ENCODE data around the gene SMAD5. TPM values are rescaled to one million over a fixed set of nuclear protein-coding genes. Genes with fewer than 3 reads are reported as not detected.

Gene SMAD5
- total RNA-seq, 1 donor from 2014 or later: 48.5 TPM

DNA sequence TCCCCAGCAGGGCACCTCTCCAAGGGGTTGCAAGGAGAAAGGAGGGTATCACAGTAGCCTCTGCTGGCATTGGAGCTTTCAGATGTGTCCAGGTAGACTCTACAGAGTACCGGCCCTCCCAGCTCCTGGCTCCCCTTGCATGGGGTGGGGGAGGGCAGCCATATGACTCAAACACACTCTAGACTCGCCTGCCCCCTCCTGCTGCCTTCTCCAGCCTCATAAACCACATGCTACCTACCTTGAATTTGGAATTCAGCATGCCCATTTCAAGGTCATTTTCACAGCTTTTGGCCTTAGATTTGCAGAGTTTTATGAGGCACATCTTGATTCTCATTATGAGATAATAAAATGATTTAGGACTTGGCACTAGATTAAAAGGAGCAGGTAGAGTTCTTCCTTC lies 93.2 kb downstream of the SMAD5 start:
- H3K36me3 ChIP-seq (ENCODE audit: control insufficient read depth in 3 of 3, insufficient read depth in 3 of 3, low read length in 3 of 3): no peaks in the 10 kb centered on the region
- no peaks in the 10 kb centered on the region for H3K4me1 ChIP-seq (ENCODE audit: control insufficient read depth in 3 of 3, insufficient read depth in 3 of 3, low read length in 3 of 3)
- peaks cover 6 to 14% (median 7%) of the 10 kb centered on the region in 3 donors for H3K27me3 ChIP-seq (ENCODE audit: control insufficient read depth in 3 of 3, insufficient read depth in 3 of 3, low read length in 3 of 3)
- no peak overlapping the region for H3K4me3 ChIP-seq (ENCODE audit: low read length in 3 of 3)
- H3K9me3 ChIP-seq (ENCODE audit: control insufficient read depth in 3 of 3, low read length in 3 of 3): peaks cover 0 to 2% (median 0%) of the 10 kb centered on the region in 3 donors
- H3K9ac ChIP-seq (ENCODE audit: low read depth in 1 of 3, low read length in 3 of 3): no peak overlapping the region
- H3K27ac ChIP-seq (ENCODE audit: low read depth, low read length): no peak overlapping the region

DNA sequence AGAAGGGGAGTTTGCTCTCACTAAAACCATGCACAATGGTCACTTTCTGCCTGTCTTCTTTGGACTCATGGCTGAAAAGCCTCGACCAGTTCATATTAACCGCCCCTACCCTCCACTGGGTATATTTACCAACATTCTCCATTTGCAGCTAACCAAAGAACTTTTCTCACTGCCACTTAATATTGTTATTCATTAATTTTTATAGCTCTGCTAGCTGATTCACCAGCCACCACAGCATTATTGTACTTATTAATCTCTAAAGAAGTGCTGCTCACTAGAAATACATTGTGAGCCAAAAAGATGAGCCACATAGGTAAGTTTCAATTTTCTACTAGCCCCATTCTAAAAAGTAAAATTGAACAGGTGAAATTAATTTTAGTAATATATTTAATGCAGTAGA lies 93.8 kb downstream of the SMAD5 start:
- no peaks in the 10 kb centered on the region for H3K4me1 ChIP-seq (ENCODE audit: control insufficient read depth in 3 of 3, insufficient read depth in 3 of 3, low read length in 3 of 3)
- no peak overlapping the region for H3K27ac ChIP-seq (ENCODE audit: low read depth, low read length)
- peaks cover 0 to 2% (median 0%) of the 10 kb centered on the region in 3 donors for H3K9me3 ChIP-seq (ENCODE audit: control insufficient read depth in 3 of 3, low read length in 3 of 3)
- H3K36me3 ChIP-seq (ENCODE audit: control insufficient read depth in 3 of 3, insufficient read depth in 3 of 3, low read length in 3 of 3): no peaks in the 10 kb centered on the region
- H3K27me3 ChIP-seq (ENCODE audit: control insufficient read depth in 3 of 3, insufficient read depth in 3 of 3, low read length in 3 of 3): peaks cover 6 to 14% (median 7%) of the 10 kb centered on the region in 3 donors
- H3K9ac ChIP-seq (ENCODE audit: low read depth in 1 of 3, low read length in 3 of 3): no peak overlapping the region
- no peak overlapping the region for H3K4me3 ChIP-seq (ENCODE audit: low read length in 3 of 3)

DNA sequence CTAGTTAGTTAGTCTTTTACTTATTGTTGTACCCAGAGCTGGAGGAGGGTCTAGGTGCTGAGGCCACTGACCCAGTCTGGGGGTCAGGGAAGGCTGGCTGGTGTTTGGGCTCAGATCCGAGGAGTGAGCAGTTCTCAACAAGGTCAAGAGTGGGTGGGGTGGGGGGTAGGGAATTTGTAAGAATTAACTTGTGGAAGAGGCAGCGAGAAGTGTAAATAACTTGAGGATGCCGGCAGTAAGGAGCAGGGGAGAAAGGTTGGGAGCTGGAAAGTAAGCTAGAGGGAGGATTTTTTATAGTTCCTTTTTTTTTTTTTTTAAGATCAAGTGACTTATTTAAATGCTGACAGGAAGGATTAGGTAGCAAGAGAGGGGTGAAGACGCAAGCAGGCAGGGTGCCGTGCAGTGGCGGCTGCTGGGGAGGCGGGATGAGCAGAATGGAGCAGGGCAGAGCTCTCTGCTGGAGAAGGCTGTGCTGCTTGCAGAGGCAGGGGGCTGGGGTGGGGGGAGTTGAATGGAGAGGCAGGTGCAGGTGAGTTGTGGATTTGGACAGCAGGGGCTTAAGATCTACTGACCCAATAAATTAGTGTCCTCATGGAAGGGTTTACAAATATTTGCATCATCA lies 95.6 kb downstream of the SMAD5 start:
- no peaks in the 10 kb centered on the region for H3K4me1 ChIP-seq (ENCODE audit: control insufficient read depth in 3 of 3, insufficient read depth in 3 of 3, low read length in 3 of 3)
- no peak overlapping the region for H3K9ac ChIP-seq (ENCODE audit: low read depth in 1 of 3, low read length in 3 of 3)
- H3K27ac ChIP-seq (ENCODE audit: low read depth, low read length): no peak overlapping the region
- no peak overlapping the region for H3K4me3 ChIP-seq (ENCODE audit: low read length in 3 of 3)
- H3K36me3 ChIP-seq (ENCODE audit: control insufficient read depth in 3 of 3, insufficient read depth in 3 of 3, low read length in 3 of 3): no peaks in the 10 kb centered on the region
- no peaks in the 10 kb centered on the region for H3K9me3 ChIP-seq (ENCODE audit: control insufficient read depth in 3 of 3, low read length in 3 of 3)
- H3K27me3 ChIP-seq (ENCODE audit: control insufficient read depth in 3 of 3, insufficient read depth in 3 of 3, low read length in 3 of 3): peaks cover 6 to 14% (median 7%) of the 10 kb centered on the region in 3 donors

DNA sequence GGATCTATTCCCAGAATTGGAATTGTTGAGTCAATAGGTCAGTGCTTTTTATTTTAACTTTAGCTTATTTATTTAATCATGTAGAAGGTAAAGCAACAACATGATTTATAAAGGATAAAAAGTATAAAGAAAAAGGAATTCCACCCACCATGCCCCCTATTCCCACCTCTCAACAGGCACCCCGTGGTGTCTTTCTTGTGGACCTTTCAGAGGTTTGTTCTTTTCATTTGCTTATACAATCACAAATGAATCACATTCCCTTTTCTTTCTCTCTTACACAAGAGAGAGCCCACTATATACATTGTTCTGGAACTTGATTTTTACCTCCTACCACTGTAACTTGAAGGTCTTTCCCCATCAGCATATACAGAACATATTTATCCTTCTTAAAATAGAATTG lies 97.5 kb downstream of the SMAD5 start:
- no peaks in the 10 kb centered on the region for H3K36me3 ChIP-seq (ENCODE audit: control insufficient read depth in 3 of 3, insufficient read depth in 3 of 3, low read length in 3 of 3)
- H3K27me3 ChIP-seq (ENCODE audit: control insufficient read depth in 3 of 3, insufficient read depth in 3 of 3, low read length in 3 of 3): peaks cover 3 to 10% (median 7%) of the 10 kb centered on the region in 3 donors
- no peaks in the 10 kb centered on the region for H3K4me1 ChIP-seq (ENCODE audit: control insufficient read depth in 3 of 3, insufficient read depth in 3 of 3, low read length in 3 of 3)

DNA sequence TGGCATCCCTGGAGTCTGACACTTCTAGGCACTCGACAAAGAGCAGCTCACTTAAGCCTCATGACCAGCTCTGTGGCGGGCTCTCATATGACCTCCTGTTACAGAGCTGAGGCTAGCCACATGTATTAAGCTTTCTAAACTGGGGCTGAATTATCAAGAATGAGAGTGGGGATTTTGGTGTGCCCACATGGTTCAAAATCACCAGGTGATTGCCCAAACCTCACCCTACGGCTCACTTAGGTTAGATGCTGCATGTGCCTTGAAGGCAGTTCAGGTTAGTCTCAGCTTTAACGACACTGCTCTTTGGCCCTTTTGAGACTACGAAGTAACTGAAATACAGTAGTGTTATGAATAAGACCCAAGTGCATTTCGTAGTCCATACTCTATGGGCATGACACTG lies 99.7 kb downstream of the SMAD5 start:
- Histone ChIP-seq H3K4me3 (ENCODE audit: low read length in 3 of 3) (no peak overlapping the region), H3K27ac (ENCODE audit: low read depth, low read length) (no peak overlapping the region), H3K36me3 (ENCODE audit: control insufficient read depth in 3 of 3, insufficient read depth in 3 of 3, low read length in 3 of 3) (no peaks in the 10 kb centered on the region), H3K9me3 (ENCODE audit: control insufficient read depth in 3 of 3, low read length in 3 of 3) (no peaks in the 10 kb centered on the region), H3K27me3 (ENCODE audit: control insufficient read depth in 3 of 3, insufficient read depth in 3 of 3, low read length in 3 of 3) (peaks cover 3 to 6% (median 4%) of the 10 kb centered on the region in 3 donors), H3K4me1 (ENCODE audit: control insufficient read depth in 3 of 3, insufficient read depth in 3 of 3, low read length in 3 of 3) (no peaks in the 10 kb centered on the region), H3K9ac (ENCODE audit: low read depth in 1 of 3, low read length in 3 of 3) (no peak overlapping the region)

More for the DNA sequence above, 97.5 kb downstream of the SMAD5 start:
- H3K9me3 ChIP-seq (ENCODE audit: control insufficient read depth in 3 of 3, low read length in 3 of 3): no peaks in the 10 kb centered on the region
- H3K4me3 ChIP-seq (ENCODE audit: low read length in 3 of 3): no peak overlapping the region
- H3K27ac ChIP-seq (ENCODE audit: low read depth, low read length): no peak overlapping the region
- no peak overlapping the region for H3K9ac ChIP-seq (ENCODE audit: low read depth in 1 of 3, low read length in 3 of 3)

Small RNA genes lying within 50 kb of the gene (small RNA-seq; reads per million reads assigned to genes)
- not detected for gene RF02173
- not detected for gene RF02175
- gene RF02176: not detected

Other genes with a start within 250 kb of the SMAD5 start
- gene IL9, start 237.0 kb upstream of the SMAD5 start, total RNA-seq: not detected
- not detected for gene LECT2, start 177.9 kb upstream of the SMAD5 start, total RNA-seq
- gene TGFBI, start 103.9 kb upstream of the SMAD5 start, total RNA-seq: 204 TPM
- under 0.01 TPM for gene SMIM32, start 60.3 kb downstream of the SMAD5 start, total RNA-seq
- not detected for gene TRPC7, start 232.7 kb downstream of the SMAD5 start, total RNA-seq